NOMO-1 treated with DMSO at 0.1 percent for 48 hours (cell line): ENCODE data around the gene MLXIP.
A peak's percentile ranks its signal among the peaks of the same experiment; 100 is the strongest.
"Not testable (repeated sequence)": the region's sequence is repeated elsewhere in the genome, so short reads cannot be mapped to it uniquely, and the experiment has no call there.

ENCODE experiments used
- DNase-seq: peaks from one replicate; lab custom pipeline; 2025; ENCODE audit not compliant: unreplicated experiment; lab: John Stamatoyannopoulos, UW

Gene MLXIP

DNA sequence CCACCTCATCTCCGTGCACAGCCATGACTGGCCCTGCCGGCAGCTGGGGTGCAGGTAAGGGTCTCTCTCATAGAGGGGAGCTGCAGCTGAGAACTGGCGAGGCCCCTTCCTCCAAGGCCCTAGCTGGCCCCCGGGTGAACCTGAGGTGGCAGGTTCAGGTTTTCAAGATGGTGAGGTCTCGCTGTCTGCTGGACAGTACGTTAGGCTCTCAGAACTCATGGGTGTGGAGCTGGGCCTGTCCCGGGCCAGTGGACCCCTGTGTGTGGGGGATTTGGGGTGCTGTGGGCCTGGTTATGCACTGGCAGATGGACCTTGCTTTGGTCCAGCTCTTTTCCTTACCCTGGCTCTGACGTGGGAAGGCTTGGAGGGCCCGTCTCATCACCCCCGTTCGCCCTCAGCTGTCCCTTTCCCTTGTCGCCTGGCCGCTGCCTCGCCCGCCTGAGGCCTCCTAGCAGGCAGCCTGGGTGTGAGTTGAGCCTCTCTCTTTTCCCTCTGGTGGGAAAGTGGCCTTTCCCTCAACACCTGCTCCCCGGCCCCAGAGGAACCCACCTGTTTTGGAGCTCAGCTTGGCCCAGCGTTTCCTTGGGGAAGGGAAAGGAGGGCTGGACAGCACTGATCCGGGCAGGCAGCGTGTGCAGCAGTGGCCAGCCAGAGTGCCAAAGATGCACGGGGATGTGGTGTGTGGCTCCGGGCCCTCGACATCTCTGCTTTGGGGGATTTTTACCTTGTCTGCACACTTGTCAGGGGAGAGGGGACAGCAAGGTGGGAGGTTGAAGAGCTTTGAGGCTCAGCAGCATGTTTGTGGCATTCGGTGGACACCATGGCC lies 67.2 kb downstream of the MLXIP start:
- DNase-seq: no peak

DNA sequence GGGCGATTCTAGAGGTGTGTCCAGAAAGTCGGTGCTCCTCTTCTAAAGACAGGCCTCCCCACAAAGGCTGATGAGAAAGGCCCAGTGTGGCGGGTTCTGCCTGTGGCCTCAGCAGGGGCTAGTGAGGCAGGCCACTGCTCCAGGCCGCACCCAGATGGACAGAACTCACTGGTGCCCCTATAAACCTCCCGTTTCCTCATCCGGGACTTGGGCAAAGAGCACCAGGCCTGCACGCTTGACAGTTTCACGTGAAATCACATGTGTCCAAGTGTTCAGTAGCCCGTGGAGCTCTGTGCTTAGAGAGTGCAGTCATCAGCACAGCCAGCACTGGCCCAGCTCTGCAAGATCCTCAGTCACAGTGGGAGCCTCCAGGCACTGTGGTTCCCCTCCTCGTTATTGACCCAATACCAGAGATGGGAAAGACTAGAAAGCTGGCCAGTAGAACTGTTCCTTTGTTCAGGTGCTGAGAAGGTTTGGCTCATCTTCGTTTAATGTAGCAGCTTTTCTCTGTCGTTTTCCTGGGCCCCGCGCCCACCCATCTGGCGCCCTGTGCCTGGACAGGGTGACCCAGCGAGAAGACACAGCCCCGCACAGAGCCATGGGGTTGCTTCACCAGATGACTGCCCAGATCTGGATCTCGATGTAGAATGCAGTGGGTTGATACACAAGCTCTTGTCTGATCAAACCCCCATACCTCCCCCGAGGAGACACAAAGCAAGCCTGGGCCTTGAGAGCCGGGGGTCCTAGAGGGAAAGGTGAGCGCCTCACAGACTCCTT lies 69.1 kb downstream of the MLXIP start:
- DNase-seq: no peak

DNA sequence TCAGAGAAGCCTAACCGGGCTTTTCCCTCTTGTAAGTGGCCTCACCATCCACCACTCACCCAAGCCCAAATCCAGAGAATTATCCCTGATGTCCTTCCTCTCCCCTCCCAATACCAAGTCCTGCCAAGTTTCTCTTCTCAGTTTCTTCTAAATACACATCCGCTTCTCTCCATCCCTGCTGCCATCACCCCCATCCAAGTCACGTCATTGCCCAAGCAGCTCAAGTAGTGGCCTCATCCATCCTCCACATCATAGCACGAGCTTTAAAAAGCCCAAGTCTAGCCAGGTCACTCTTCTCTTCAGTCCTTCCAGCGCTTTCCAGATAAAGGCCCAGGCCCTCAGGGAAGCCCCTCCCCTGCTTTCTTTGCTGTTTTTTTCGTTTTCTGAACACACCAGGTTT lies 70.1 kb downstream of the MLXIP start:
- DNase-seq: no peak

DNA sequence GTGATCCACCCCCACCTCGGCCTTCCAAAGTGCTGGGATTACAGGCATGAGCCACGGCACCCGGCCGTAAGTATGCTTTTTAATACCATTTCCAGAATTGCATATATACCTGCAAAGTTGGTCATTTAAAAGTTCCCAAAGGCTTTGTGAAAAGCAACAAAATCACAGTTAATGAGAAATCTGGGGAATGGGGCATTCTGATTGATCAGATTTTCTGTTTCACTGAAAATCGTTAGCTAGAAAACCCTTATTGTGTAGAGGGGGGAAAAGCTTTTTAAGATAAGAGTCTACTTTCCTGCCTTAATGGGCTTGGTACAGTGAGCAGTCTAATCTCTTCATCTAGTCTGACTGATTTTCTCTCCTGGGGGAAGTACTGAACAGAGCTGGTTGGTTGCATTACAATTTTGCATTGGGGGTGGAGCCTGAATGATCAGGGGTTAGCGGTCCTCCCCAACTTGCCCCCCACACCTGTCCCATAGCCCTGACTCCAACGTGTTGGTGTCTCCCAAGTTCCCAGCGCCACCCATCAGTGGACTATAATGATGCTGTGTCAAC lies 71.6 kb downstream of the MLXIP start:
- DNase-seq: no peak

DNA sequence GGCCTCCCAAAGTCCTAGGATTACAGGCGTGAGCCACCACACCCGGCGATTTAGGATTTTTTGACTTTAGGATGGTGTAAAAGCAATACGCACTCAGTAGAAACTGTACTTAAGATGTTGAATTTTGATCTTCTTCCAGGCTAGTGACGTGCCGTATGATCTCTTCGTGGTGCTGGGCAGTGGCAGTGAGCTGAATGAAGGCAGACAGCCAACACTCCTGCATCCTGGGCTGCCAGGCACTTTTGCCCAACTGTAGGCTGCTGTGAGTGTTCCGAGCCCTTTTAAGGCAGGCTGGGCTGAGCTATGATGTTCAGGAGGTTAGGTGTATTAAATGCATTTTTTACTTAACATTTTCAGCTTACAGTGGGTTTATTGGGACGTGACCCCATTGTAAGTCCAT lies 74.2 kb downstream of the MLXIP start:
- no peak for DNase-seq

DNA sequence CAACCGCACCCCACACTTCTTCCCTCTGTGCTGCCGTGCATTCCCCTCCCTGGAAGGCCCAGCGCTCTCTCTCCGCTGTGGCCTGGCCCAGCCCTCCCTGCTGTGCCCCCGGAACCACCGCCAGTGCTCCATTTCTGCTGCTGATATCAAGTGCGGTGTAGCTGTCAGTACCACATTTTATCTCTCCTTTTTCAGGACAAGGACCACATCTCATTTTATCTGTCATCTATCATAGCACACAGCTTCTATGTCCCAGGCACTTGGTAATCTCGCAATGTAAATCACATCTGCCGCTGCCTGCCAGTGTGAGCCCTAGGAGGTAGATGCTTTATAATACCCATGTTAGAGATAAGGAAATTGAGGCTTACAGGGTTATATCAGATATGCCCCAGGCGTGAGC lies 77.1 kb downstream of the MLXIP start:
- no peak for DNase-seq

DNA sequence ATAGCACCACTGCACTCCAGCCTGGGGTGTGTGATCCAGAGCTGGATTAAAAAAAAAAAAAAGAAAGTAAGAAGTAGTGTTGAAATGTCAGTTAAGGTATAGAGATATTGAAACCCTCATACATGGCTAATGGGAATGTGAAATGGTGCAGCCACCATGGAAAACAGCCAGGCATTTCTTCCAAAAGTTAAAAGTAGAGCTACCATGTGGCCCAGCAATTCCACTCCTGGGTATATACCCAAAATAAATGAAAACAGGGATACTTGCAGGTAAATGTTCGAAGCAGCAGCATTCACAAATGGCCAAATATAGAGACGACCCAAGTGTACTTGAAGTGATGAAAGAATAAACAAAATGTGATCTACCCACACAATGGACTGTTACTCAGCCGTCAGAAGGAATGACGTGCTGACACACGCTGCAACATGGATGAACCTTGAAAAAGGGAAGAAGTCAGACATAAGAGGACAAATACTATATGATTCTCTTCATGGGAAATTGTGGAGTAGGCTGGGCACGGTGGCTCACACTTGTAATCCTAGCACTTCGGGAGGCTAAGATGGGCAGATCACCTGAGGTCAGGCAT lies 80.2 kb downstream of the MLXIP start:
- no peak for DNase-seq

DNA sequence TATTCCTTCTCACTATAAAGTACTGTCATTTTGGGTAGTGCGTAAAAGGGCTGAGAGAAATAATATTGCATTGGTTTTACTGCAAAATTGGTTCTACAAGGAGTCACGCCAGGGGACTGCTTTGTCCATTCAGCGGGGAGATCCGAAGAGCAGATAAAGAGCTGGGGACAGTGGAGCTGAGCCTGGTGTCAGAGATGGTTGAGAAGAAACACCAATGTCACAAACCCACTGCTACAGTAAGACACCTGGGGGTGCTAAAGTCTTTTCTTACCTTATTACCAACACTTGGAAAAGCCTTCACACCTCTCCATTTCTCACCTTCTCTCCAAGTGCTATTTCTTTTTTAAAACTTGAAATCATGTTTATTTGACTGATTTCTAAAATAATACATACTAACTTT lies 81.3 kb downstream of the MLXIP start:
- no peak for DNase-seq

DNA sequence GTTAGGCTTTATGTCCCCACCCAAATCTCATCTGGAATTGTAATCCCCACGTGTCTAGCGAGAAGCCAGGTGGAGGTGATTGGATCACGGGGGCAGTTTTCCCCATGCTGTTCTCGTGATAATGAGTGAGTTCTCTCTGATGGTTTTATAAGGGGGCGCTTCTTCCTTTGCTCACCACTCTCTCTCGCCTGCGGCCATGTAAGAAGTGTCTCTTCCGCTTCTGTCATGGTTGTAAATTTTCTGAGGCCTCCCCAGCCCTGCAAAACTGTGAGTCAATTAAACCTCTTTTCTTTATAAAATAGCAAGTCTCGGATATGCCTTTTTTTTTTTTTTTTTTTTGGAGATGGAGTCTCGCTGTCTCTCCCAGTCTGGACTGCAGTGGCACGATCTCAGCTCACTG lies 82.2 kb downstream of the MLXIP start:
- no peak for DNase-seq

DNA sequence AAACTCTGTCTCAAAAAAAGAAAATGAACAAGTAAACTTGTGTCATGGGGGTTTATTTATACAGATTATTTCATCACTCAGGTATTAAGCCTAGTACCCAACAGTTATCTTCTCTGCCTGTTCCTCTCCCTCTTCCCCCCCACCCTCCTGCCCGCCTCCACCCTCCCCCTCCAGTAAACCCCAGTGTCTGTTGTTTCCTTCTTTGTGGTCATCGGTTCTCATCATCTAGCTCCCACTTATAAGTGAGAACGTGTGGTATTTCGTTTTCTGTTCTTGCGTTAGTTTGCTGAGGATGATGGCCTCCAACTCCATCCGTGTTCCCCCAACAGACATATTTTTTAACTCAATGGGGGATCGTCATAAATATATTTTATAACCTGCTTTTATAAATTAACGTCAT lies 83.1 kb downstream of the MLXIP start:
- peak; percentile 9 for DNase-seq

DNA sequence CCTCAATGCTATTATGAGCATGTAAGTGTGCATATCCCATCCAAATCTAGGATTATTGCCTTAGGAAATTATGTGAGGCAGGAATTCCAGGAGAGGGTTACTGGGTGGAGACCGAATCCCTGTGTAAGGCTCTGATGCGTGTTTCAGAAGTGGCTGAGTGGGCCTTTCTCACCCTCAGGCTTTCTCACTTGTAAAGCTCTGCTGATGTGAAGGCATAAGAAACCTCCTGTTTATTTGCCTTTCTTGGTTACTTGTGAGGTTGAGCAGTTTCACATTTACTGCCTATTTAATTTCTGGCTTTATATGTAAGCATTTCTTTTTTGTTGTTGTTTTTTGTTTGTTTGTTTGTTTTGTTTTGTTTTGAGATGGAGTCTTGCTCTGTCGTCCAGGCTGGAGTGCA lies 84.4 kb downstream of the MLXIP start:
- DNase-seq: no peak

DNA sequence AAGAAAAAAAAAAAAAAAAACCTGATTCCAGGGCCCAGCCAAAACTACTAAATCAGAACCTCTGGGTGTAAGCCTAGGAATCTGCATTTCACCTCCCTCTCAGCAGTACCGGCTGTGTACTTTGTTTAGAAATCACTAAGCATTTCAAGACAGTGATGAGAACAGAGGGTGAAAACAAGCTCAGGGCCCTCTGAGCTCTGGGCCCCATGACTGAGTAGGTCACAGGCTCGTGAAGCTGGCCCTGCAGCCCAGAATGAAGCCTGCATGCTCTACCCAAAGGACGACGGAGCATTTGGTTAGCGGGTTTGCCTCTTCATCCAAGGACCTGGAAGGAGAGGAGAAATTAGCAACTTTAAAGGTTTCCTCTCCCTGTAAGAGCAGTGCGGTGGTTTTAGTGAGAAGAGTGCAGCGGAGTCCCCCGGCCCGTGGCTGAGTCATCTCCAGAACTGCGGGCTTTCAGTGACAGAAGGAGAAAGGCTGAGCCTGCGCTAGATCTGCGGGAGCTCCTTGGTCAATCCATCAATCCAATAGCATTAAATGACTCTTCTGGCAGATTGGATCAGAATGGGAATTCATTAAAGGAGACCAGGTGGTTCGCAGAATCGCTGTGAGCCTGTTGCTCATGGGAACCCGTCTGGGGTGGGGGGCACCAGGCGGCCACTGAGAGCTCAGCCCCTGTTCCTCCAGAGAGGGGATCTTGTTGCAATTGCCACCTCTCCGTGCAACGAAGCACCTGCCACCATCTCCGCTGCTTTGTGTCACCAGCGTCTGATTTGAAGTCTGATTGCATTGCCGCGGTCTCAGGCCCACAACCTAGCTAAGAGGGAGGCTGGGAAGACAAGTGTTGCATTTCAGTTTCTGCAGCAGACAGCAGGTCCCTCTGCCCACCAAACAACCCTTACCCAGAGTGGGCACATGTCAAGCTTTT lies 88.1 kb downstream of the MLXIP start:
- DNase-seq: no peak

DNA sequence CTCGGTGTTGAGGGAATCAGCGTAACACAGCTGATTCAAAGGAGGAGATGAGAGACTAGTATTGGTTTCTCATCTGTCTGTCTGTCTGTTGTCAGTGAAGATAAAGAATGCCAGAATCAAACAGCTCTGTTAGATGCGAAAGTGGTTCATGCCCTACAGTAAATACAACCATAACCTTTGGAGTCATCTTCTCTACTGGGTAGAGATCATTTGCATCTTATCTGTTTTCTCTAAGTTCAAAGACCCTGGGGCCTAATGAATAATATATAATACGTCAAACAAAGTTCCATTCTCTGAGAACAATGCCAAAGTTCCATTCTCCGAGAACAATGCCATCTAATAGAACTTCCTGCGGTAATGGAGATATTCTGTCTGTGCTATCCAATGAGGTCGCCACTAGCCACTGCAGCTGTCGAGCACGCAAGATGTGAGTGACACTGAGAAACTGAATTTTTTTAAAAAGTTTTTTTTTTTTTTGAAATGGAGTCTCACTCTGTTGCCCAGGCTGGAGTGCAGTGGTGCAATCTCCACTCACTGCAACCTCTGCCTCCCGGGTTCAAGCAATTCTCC lies 88.9 kb downstream of the MLXIP start:
- no peak for DNase-seq

DNA sequence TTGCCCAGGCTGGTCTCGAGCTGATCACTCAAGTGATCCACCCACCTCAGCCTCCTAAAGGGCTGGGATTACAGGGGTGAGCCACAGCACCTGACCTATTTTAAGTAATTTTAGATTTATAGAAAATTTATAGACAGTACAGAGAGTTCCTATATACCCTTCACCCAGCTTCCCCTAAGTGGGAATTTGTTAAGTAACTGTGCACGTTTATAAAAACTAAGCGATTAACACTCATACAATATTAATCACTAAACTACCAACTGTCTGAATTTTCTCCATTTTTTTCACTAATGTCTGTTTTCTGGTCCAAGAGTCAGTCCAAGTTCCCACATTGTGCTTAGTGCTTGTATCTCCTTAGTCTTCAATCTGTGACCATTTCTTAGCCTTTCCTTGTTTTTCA lies 89.9 kb downstream of the MLXIP start:
- DNase-seq: no peak

DNA sequence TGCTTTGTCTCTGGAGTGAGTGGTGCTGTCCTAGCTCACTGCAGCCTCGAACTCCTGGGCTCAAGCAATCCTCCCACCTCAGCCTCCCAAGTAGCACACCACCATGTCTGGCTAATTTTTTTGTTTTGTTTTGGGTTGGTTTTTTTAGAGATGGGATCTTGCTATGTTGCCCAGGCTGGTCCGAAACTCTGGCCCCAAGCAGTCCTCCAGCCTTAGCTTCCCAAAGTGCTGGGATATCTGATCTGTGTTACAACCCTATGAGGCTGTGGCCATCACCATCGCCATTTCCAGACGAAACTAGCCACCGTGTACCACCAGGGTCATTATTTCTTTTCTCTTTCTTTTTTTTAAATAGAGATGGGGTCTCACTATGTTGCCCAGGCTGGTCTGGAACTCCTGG lies 92.8 kb downstream of the MLXIP start:
- no peak for DNase-seq

DNA sequence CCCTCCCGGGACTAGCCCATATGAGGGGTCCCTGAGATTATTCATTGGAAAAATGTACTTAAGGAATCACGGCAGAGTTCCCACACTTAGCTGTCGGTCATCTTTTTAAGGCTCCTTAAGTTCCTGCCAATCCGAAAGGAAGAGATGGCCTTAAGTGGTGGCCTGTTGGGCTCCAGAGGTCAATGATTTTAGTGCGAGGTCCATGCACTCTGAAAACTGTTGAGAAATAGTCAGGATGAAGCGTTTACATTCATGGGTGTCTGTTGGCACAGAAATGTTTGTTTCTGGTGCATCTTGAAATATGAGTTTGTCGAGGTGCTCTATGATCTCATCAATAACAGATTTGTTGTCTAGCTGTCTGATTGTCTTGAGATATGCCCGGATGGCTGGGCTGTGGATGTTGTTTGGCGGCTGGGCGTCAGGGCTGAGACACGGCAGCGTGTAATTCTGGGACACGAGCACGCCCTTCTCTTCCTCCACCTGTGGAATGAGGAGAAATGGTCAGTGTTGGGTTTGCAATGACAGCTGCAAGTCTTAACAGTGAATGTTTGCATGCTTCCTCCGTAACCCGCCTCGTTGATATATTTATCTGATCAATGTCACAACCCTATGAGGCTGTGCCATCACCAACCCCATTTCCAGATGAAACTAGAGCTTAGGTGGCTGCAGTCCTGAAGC lies 93.8 kb downstream of the MLXIP start:
- DNase-seq: no peak

DNA sequence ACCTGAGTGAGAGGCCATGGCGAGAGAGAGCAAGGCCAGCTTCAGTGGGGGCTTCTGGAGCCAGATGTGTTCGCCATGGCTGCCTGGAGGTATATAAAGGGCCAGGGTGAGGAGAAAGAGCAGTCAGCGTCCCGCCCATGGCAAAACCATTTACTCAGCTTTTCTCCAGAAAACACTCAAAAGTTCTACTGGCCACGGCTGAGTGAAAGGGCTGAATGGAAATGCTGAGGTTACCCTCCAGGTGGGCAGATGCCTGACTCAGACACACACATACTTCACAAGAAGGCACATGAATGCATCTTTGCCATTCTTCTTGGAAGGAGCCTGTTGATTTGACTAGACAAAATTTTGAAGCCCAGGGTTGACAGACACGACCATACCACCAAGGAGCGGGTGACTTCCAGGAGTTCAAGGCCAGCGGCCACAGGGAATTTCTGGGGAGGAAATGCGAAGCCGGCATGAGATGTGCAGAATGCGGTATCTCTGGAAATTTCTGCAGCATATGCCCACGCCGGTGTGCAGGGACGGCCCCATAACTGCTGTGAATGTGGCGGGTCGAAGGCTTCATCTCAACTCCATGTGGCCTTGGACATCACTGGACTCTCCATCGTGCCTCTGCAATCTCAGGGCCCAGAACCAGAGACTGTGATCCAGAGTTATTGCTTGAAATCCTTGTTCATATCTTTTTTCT lies 95.7 kb downstream of the MLXIP start, which contains the start of gene IL31:
Gene IL31, minus strand, starts transcription at position 67 of the 691 bp plus-strand sequence. Its CDS starts 49 bp downstream, at position 18.
- no peak for DNase-seq

DNA sequence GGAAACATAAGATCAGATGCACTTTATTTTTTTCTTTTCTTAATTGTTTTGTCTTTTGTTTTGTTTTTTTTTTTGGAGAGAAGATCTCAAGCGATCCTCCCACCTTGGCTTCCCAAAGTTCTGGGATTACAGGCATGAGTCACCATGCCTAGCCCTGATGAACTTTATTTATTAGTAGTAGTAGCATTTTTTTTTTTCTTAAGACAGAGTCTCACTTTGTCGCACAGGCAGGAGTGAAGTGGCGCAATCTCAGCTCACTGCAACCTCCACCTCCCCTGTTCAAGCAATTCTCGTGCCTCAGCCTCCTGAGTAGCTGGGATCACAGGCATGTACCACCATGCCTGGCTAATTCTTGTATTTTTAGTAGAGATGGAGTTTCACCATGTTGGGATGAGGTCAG lies 97.9 kb downstream of the MLXIP start:
- DNase-seq: not testable (repeated sequence)
